GM12872 (cell line): ENCODE measurements around the gene BCAS3.

ENCODE experiments used
- CTCF ChIP-seq: IDR thresholded peaks from 3 replicates; pipeline ENCODE4 v1.5.1; 2011; ENCODE audit warnings: low read depth, mild to moderate bottlenecking, low read length, moderate library complexity; ENCODE audit not compliant: insufficient read depth

Gene BCAS3

GRCh38 chr17:61127960-61128359 lies 450.3 kb downstream of the BCAS3 start:
- TF ChIP-seq CTCF, result no peak

GRCh38 chr17:61128661-61129115 lies 451.0 kb downstream of the BCAS3 start:
- TF ChIP-seq CTCF, result no peak

GRCh38 chr17:61129267-61130254 lies 451.9 kb downstream of the BCAS3 start:
- no peak for TF ChIP-seq CTCF

- TF ChIP-seq CTCF, result no peak
Observed at GRCh38 chr17:61130330-61130729, 452.7 kb downstream of the BCAS3 start.

- TF ChIP-seq CTCF, result no peak
Observed at GRCh38 chr17:61131585-61131984, 453.9 kb downstream of the BCAS3 start.

- no peak for TF ChIP-seq CTCF
Observed at GRCh38 chr17:61132524-61132923, 454.9 kb downstream of the BCAS3 start.

GRCh38 chr17:61133853-61134252 lies 456.2 kb downstream of the BCAS3 start:
- no peak for TF ChIP-seq CTCF
